GM21717 (cell line): ENCODE data around the gene HSPBAP1.
A peak's percentile ranks its signal among the peaks of the same experiment; 100 is the strongest.
"Not testable (repeated sequence)": the region's sequence is repeated elsewhere in the genome, so short reads cannot be mapped to it uniquely, and the experiment has no call there.

Experiments
- ATAC-seq: cut with Tn5 transposase; IDR thresholded peaks from one replicate; pipeline ENCODE4 v1.9.1; 2021; ENCODE audit warnings: mild to moderate bottlenecking, moderate library complexity; ENCODE audit not compliant: unreplicated experiment

Gene HSPBAP1

GRCh38 chr3:122785231-122785630, 8.4 kb downstream of the HSPBAP1 start:
- no peak for ATAC-seq

DNA sequence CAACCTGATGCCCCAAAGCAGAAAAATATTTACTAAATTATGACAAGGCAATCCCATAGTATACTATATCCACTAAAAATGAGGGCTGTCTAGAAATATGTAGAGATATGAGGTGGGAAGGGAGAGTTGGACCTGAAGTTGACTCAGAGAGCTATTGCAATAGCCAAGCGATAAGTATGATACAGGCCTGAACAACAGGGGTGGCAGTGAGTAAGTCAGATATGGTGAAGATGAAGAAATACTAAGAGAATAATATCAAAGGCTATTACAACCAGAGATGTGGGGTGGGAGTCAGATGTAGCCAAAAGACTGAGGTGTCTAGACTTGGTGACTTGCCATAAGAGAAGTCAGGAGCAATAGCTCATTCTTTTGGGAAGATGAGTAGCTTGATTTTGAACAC, 9.2 kb downstream of the HSPBAP1 start:
- ATAC-seq, result no peak

DNA sequence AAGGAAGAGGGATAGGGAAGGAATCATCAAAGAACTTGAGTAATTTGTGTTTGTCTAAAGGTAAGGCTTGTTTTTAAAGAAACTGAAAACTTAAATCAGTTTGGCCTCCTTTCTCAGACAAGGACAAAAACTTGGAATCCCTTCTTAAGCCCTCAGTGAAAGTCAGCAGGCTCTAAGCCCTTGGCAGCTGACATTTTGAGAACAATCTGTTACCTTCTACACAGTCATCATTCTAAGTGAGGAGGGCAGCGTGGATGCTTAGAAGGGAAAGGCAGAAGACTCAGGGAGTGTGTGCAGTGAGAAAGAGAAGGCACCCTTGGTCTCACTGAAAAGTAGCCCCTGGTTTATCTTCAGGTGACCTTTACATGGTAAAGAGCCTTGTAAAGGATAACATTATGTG, 10.8 kb downstream of the HSPBAP1 start:
- ATAC-seq, result no peak

DNA sequence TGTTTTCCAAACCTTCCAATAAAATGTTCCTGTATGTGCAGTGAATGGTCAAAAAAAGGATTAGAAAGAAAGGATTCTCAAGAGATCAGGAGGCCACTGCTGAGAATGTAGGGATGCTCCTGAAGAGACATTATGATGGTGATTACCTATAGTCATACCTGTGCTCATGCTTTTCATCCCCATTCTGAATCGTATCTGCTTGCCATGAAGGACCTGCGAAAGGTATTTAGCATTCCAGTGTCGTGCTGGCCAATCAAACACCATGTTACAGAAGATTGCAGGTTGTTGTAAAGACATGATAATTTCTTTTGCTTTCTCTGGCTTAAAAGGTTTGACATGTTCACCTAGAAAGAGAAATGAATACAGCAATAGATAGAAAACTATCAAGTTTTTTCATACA, 16.1 kb downstream of the HSPBAP1 start:
- ATAC-seq, result no peak

GRCh38 chr3:122776675-122777468, 16.8 kb downstream of the HSPBAP1 start:
- ATAC-seq, result no peak

DNA sequence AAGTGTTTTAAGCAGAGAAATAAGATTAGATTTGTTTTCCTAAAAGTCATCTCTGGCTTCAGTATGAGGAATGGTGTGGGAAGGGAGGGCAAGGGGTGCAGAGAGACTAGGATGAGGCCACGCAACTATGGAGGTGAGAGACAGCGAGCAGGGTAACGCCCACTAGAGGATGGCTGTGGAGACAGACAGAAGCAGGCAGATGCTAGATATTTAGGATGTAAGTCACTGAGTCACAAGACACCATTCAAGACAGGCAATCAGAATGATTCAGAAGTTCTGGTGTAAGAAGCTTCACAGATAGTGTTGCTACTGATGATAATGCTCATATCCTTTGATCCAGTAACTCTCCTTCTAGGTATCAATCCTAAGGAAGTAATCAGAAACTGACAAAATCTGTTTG, 19.1 kb downstream of the HSPBAP1 start:
- peak; percentile 31 for ATAC-seq

- ATAC-seq, result peak; percentile 63
Measured at GRCh38 chr3:122773944-122774509, 19.6 kb downstream of the HSPBAP1 start.

GRCh38 chr3:122772827-122773226, 20.8 kb downstream of the HSPBAP1 start:
- ATAC-seq, result no peak

- ATAC-seq, result no peak
Measured at GRCh38 chr3:122770521-122771202, 23.0 kb downstream of the HSPBAP1 start.

- no peak for ATAC-seq
Measured at GRCh38 chr3:122767540-122768372, 25.9 kb downstream of the HSPBAP1 start.

GRCh38 chr3:122766430-122766829, 27.2 kb downstream of the HSPBAP1 start:
- ATAC-seq, result no peak

DNA sequence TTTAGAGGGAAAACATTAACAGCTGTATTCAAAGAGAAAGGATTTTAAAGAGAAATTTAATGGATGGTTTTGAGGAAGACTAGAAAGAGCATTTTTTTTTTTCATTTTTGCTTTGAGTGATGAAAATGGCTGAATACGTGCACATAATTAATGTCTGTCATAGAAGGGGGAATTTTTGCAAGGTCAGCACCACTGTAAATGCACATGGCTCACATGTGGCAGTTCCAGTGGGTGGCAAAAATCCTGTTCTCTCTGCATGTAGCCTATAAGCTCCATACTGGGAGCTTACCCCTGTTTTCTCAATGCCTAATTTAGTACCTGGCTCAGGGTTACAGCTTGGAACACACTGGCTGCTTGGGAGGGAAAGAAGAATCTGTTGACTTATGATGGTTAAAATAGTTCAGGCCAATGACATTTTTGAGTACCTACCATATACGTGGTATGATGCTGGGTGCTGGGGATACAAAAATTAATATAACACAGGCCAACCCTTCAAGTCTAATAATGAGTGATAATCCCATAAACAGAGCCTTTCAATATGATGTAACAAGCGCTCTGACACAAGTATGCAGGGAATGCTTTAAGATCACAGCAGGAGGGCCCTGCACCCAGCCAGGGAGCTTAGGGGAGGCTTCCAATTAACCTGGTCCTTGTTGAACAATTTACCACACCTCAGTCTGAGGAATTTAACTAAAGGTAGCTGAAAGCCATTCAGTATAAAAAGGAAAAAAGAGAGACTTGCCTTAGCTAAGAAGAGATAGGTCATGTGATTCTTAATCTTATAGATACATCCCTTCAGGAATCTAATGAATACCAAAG, 33.0 kb downstream of the HSPBAP1 start:
- no peak for ATAC-seq

DNA sequence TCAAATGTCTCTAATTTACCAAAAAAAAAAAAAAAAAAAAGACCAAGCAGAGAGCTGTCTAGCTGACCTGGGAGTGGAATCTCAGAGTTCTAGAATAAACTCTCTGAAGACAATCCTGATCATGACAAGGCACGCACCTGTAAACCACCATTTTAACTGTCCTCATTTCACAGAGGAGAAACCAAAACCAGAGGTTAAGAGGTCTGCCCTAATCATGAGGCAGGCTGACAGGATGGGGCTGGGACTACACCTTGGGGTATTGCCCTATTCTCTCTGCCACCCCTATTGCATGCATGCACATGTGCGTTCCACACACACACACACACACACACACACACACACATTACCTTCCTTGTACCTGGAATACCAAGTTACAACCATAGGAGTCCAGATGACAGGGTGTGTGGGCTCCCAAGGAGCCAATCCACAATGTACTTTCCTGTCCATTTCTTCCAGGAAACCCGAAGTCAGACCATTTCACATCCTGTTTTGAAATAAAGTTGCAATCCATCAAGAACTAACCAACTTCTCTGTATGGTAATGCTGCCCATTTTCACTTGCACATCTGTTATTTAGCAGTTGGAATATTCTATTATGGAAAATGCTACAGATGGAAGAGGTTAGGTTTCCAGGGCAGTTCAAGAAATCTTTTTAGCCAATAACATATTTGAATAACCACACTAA, 34.6 kb downstream of the HSPBAP1 start:
- ATAC-seq, result no peak

DNA sequence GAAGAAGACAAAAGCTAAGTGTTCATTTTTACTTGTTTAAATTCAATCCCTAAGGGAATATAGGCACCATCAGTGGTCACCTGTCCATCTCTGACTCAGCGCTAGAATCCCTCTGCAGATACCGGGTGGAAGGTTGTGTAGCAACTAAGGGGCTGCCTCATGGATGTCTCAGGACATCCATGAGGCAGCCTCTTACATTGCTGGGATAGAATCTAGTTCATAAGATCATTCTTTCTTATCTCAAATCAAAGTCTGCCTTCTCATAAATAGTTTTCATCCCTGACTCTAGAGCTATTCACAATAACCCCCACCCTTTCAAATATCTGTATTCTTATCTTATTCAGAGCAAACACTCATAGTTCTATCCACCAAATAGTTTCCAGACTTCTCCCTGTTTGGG, 38.1 kb downstream of the HSPBAP1 start:
- no peak for ATAC-seq

GRCh38 chr3:122754929-122755328, 38.7 kb downstream of the HSPBAP1 start:
- ATAC-seq, result peak; percentile 53

DNA sequence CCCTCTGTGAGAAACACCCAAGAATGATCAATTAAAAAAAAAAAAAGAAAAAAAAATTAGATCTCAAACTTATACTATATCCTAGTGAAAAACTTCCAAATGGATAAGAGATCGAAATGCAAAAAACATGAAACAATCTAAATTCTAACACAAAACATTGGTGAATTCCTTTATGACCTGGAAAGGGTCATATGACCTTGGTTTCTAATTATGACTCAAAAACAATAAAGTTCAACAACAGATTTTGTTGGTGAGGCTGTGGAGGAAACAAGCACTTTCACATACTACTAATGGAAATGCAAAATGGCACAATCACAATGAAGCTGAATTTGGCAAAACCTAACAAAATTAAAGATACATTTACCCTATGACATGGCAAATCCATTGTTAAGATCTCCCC, 45.3 kb downstream of the HSPBAP1 start:
- no peak for ATAC-seq

DNA sequence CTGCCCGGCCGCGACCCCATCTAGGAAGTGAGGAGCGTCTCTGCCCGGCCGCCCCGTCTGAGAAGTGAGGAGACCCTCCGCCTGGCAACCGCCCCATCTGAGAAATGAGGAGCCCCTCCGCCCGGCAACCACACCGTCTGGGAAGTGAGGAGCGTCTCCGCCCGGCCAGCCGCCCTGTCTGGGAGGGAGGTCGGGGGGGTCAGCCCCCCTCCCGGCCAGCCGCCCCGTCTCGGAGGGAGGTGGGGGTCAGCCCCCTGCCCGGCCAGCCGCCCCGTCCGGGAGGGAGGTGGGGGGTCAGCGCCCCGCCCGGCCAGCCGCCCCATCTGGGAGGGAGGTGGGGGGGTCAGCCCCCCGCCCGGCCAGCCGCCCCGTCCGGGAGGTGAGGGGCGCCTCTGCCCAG, 46.3 kb downstream of the HSPBAP1 start:
- not testable (repeated sequence) for ATAC-seq

- ATAC-seq, result no peak
Measured at GRCh38 chr3:122745369-122746021, 48.1 kb downstream of the HSPBAP1 start.

DNA sequence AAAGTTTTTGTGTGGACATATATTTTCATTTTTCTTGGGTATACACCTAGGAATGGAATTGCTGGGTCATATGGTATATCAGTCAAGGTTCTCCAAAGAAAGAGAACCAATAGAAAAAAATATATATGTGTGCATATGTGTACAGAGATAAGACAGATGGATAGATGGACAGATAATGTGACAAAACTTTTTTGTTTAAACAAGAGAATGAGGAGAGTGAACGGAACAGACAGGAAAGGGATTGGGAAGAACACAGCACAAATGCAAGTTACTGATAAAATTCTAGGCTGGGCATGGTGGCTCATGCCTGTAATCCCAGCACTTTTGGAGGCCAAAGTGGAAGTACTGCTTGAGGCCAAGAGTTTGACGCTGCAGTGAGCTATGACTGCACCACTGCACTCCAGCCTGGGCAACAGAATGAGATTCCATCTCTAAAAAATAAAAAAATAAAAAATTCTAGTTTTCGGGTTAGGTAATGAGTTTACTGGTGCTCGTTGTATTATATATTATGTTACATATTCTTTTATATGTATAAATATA, 50.0 kb downstream of the HSPBAP1 start:
- no peak for ATAC-seq
